NCI-H1417 (cell line): ENCODE results near the gene UBB.
"Not testable (repeated sequence)": the region's sequence is repeated elsewhere in the genome, so short reads cannot be mapped to it uniquely, and the experiment has no call there.

ENCODE experiments used
- DNase-seq, 3 experiments: peaks; one replicate each; lab custom pipeline; 2025; lab: John Stamatoyannopoulos, UW

The UBB gene

GRCh38 chr17:16374146-16374938, 6.5 kb upstream of the UBB start:
- no peak for DNase-seq

- DNase-seq = no peak
These were observed 3.0 kb upstream of the UBB start for GRCh38 chr17:16377941-16378341.

GRCh38 chr17:16378636-16379282, 2.1 kb upstream of the UBB start:
- no peak for DNase-seq

GRCh38 chr17:16379654-16380053, 1.2 kb upstream of the UBB start:
- no peak for DNase-seq

- no peak for DNase-seq
These were observed 567 bp downstream of the UBB start for GRCh38 chr17:16381496-16381820.

GRCh38 chr17:16383216-16383615, 2.3 kb downstream of the UBB start:
- DNase-seq = no peak

GRCh38 chr17:16383772-16384287, 2.9 kb downstream of the UBB start:
- no peak for DNase-seq

- DNase-seq = no peak
These were observed 3.7 kb downstream of the UBB start for GRCh38 chr17:16384557-16384956.

GRCh38 chr17:16386126-16386507, 5.2 kb downstream of the UBB start:
- DNase-seq = not testable (repeated sequence)

- DNase-seq = no peak
These were observed 10.6 kb downstream of the UBB start for GRCh38 chr17:16391451-16391850.

- DNase-seq = not testable (repeated sequence)
These were observed 11.6 kb downstream of the UBB start for GRCh38 chr17:16392491-16392890.

GRCh38 chr17:16395887-16396286, 15.0 kb downstream of the UBB start:
- not testable (repeated sequence) for DNase-seq

- DNase-seq = not testable (repeated sequence)
These were observed 15.8 kb downstream of the UBB start for GRCh38 chr17:16396693-16397092.

- DNase-seq = peak in 1 of 3 experiments; percentile 15
These were observed 17.7 kb downstream of the UBB start for GRCh38 chr17:16398270-16399267.

- DNase-seq = not testable (repeated sequence)
These were observed 23.0 kb downstream of the UBB start for GRCh38 chr17:16403847-16404246.

- peak in 2 of 3 experiments; percentile 46 to 51 for DNase-seq
These were observed 26.1 kb downstream of the UBB start for GRCh38 chr17:16406742-16407674.

GRCh38 chr17:16407911-16408588, 27.2 kb downstream of the UBB start:
- peak; percentile 5 to 62 (median 29) for DNase-seq

GRCh38 chr17:16415031-16415924, 34.4 kb downstream of the UBB start, which contains the start of gene TRPV2:
TRPV2 (plus strand) TSS chr17:16415571; CDS start chr17:16417669, 2,098 bp downstream.
- no peak for DNase-seq

- DNase-seq = no peak
These were observed 36.5 kb downstream of the UBB start for GRCh38 chr17:16417399-16417798.
